Ishikawa (cell line): ENCODE data around the gene FITM2.

Experiments used
- EGR1 ChIP-seq: IDR thresholded peaks from 2 replicates; pipeline ENCODE4 v1.6.1; 2012
- MAX ChIP-seq: IDR thresholded peaks from 2 replicates; pipeline ENCODE4 v1.6.1; 2012
- REST ChIP-seq: IDR thresholded peaks from 2 replicates; pipeline ENCODE4 v1.6.1; 2012; ENCODE audit warnings: low read depth, mild to moderate bottlenecking
- TEAD4 ChIP-seq: IDR thresholded peaks from 2 replicates; pipeline ENCODE4 v1.6.1; 2012

GRCh38 chr20:44287272-44288097 is 23.5 kb downstream of the FITM2 start:
- TF ChIP-seq MAX, result no peak
- no peak for TF ChIP-seq TEAD4
- TF ChIP-seq EGR1, result no peak
- TF ChIP-seq REST, result no peak
